Stimulated activated CD8-positive, alpha-beta memory T cell treated with anti-CD3 and anti-CD28 coated beads, Interleukin-12 subunit alpha, Interleukin-12 subunit beta, amount 100 ng/mL, for 4 hours (primary cell): ENCODE data around the gene ACOT12.

Experiments used
- DNase-seq: peaks from one replicate; pipeline ENCODE4 v3.0.0-alpha.2; 2020; ENCODE audit warnings: low read depth

ACOT12 gene

GRCh38 chr5:81400375-81400774 is 6.4 kb upstream of the ACOT12 start:
- DNase-seq, result no peak

GRCh38 chr5:81398741-81399140 is 4.8 kb upstream of the ACOT12 start:
- no peak for DNase-seq

- no peak for DNase-seq
These were observed 3.2 kb upstream of the ACOT12 start for GRCh38 chr5:81397176-81397575.

GRCh38 chr5:81395262-81395661 is 1.3 kb upstream of the ACOT12 start:
- DNase-seq, result no peak

- DNase-seq, result no peak
These were observed 528 bp downstream of the ACOT12 start for GRCh38 chr5:81393430-81393782.

GRCh38 chr5:81389025-81389424 is 4.9 kb downstream of the ACOT12 start:
- DNase-seq, result no peak

GRCh38 chr5:81388169-81388568 is 5.8 kb downstream of the ACOT12 start:
- DNase-seq, result no peak

- DNase-seq, result no peak
These were observed 10.1 kb downstream of the ACOT12 start for GRCh38 chr5:81383867-81384266.

- DNase-seq, result no peak
These were observed 22.5 kb downstream of the ACOT12 start for GRCh38 chr5:81371354-81371876.

- no peak for DNase-seq
These were observed 23.0 kb downstream of the ACOT12 start for GRCh38 chr5:81370912-81371311.

- no peak for DNase-seq
These were observed 28.4 kb downstream of the ACOT12 start for GRCh38 chr5:81365541-81365940.

- DNase-seq, result no peak
These were observed 30.7 kb downstream of the ACOT12 start for GRCh38 chr5:81363093-81363871.

- DNase-seq, result no peak
These were observed 32.3 kb downstream of the ACOT12 start for GRCh38 chr5:81361600-81361999.

GRCh38 chr5:81360640-81361039 is 33.3 kb downstream of the ACOT12 start:
- DNase-seq, result no peak

- no peak for DNase-seq
These were observed 34.1 kb downstream of the ACOT12 start for GRCh38 chr5:81359881-81360280.

GRCh38 chr5:81359108-81359507 is 34.8 kb downstream of the ACOT12 start:
- DNase-seq, result no peak

GRCh38 chr5:81355291-81356251 is 38.4 kb downstream of the ACOT12 start:
- DNase-seq, result no peak

GRCh38 chr5:81354093-81354492 is 39.8 kb downstream of the ACOT12 start:
- no peak for DNase-seq

- no peak for DNase-seq
These were observed 40.7 kb downstream of the ACOT12 start for GRCh38 chr5:81353189-81353588.

- no peak for DNase-seq
These were observed 43.4 kb downstream of the ACOT12 start for GRCh38 chr5:81350507-81350906.

GRCh38 chr5:81349161-81349560 is 44.8 kb downstream of the ACOT12 start:
- DNase-seq, result no peak

- no peak for DNase-seq
These were observed 48.4 kb downstream of the ACOT12 start for GRCh38 chr5:81345411-81346003.

GRCh38 chr5:81344736-81345135 is 49.2 kb downstream of the ACOT12 start:
- no peak for DNase-seq
